Naive B cell (primary cell): ENCODE results near the gene SYCP3. TPM values are rescaled to one million over a fixed set of nuclear protein-coding genes. Genes with fewer than 3 reads are reported as not detected.

Source experiments
- ATAC-seq, 2 donors: fragments of 150-1000 bp; cut with Tn5 transposase; 2 replicates each; pipeline ENCODE4 v1.10.0; 2021; ENCODE audit warnings: low read depth in 2 of 2, mild to moderate bottlenecking in 2 of 2, moderate library complexity in 2 of 2
- DNase-seq: peaks from one replicate; pipeline ENCODE4 v3.0.0; 2022
- H3K27ac Mint-ChIP-seq, 6 donors: one replicate each; pipeline ENCODE4 v1.8.0; 2020 to 2022; ENCODE audit warnings: mild to moderate bottlenecking in 6 of 6, mixed read lengths in 6 of 6, moderate library complexity in 5 of 6, inconsistent platforms in 2 of 6
- H3K27me3 Mint-ChIP-seq, 3 donors: one replicate each; pipeline ENCODE4 v1.8.0; 2021 to 2022; ENCODE audit warnings: mixed read lengths in 3 of 3, mild to moderate bottlenecking in 1 of 3
- H3K36me3 Mint-ChIP-seq, 2 donors: one replicate each; pipeline ENCODE4 v1.8.0; 2020 to 2022; ENCODE audit warnings: mixed read lengths in 2 of 2, inconsistent platforms in 1 of 2, mild to moderate bottlenecking in 1 of 2
- H3K4me1 Mint-ChIP-seq, 3 donors: one replicate each; pipeline ENCODE4 v1.8.0; 2020 to 2022; ENCODE audit warnings: mixed read lengths in 3 of 3, inconsistent platforms in 1 of 3, mild to moderate bottlenecking in 1 of 3, moderate library complexity in 1 of 3
- H3K4me3 Mint-ChIP-seq, 8 donors: one replicate each; pipeline ENCODE4 v1.8.0; 2020 to 2022; ENCODE audit warnings: mild to moderate bottlenecking in 8 of 8, mixed read lengths in 8 of 8, moderate library complexity in 8 of 8, inconsistent platforms in 2 of 8
- H3K9me3 Mint-ChIP-seq, 7 donors: one replicate each; pipeline ENCODE4 v1.8.0; 2020 to 2022; ENCODE audit warnings: mixed read lengths in 7 of 7, mild to moderate bottlenecking in 5 of 7, inconsistent platforms in 2 of 7, moderate library complexity in 1 of 7
- polyA plus RNA-seq, 6 donors: library from polyadenylated mRNA; unstranded; fragments of 300-500 nt; fragmentation: Illumina TruSeq; gene quantifications; one replicate each; pipeline ENCODE4 v1.2.3, GENCODE V29; 2021; ENCODE audit warnings: low read depth in 6 of 6

The SYCP3 gene
- polyA plus RNA-seq, 6 donors from 2014 or later = 0.74 to 1.6 (median 0.78) TPM

- peak; percentile 9 for DNase-seq
- Mint-ChIP-seq H3K9me3 (no peaks in the 10 kb centered on the region), H3K4me3 (peak overlapping the region; percentile 90 to 99 (median 96)), H3K27ac (peak overlapping the region; percentile 89 to 97 (median 96)), H3K36me3 (peaks cover 0 to 8% of the 10 kb centered on the region in 2 donors), H3K27me3 (no peaks in the 10 kb centered on the region), H3K4me1 (peaks cover 57 to 77% (median 71%) of the 10 kb centered on the region in 3 donors)
- no peak for ATAC-seq
Observed at GRCh38 chr12:101698800-101699347, 40.4 kb downstream of the SYCP3 start.

- Mint-ChIP-seq H3K9me3 (no peaks in the 10 kb centered on the region), H3K4me1 (peaks cover 52 to 70% (median 66%) of the 10 kb centered on the region in 3 donors), H3K27ac (peak overlapping the region; percentile 89 to 97 (median 96)), H3K36me3 (peaks cover 0 to 8% of the 10 kb centered on the region in 2 donors), H3K4me3 (peak overlapping the region; percentile 90 to 99 (median 96)), H3K27me3 (no peaks in the 10 kb centered on the region)
- ATAC-seq = peak; percentile 12 to 13
- peak; percentile 29 for DNase-seq
Observed at GRCh38 chr12:101697930-101698799, 41.1 kb downstream of the SYCP3 start.

GRCh38 chr12:101697197-101697929 is 41.9 kb downstream of the SYCP3 start, which contains the start of gene CHPT1:
Gene CHPT1, plus strand, starts transcription at chr12:101697640. Its CDS starts 222 bp downstream, at chr12:101697862.
- Mint-ChIP-seq H3K4me3 (peak within 1 kb of the TSS; percentile 95 to 99 (median 98)), H3K36me3 (peaks cover 0 to 8% of the 10 kb centered on the region in 2 donors), H3K9me3 (no peaks in the 10 kb centered on the region), H3K27ac (peak within 1 kb of the TSS; percentile 96 to 99 (median 98)), H3K27me3 (no peaks in the 10 kb centered on the region), H3K4me1 (peaks cover 44 to 62% (median 57%) of the 10 kb centered on the region in 3 donors)
- DNase-seq = peak; percentile 84
- peak; percentile 68 to 73 for ATAC-seq

- Mint-ChIP-seq H3K4me3 (peak overlapping the region; percentile 93 to 98 (median 98)), H3K27ac (peak overlapping the region; percentile 96 to 99 (median 98)), H3K9me3 (no peaks in the 10 kb centered on the region), H3K4me1 (peaks cover 40 to 53% (median 53%) of the 10 kb centered on the region in 3 donors), H3K27me3 (no peaks in the 10 kb centered on the region), H3K36me3 (peaks cover 0 to 8% of the 10 kb centered on the region in 2 donors)
- peak in 1 of 2 donors; percentile 38 for ATAC-seq
- DNase-seq = no peak
Observed at GRCh38 chr12:101696251-101697196, 42.7 kb downstream of the SYCP3 start.

GRCh38 chr12:101695706-101696105 is 43.6 kb downstream of the SYCP3 start:
- Mint-ChIP-seq H3K4me1 (peaks cover 38 to 51% (median 45%) of the 10 kb centered on the region in 3 donors), H3K9me3 (no peaks in the 10 kb centered on the region), H3K27ac (peak overlapping the region; percentile 96 to 99 (median 98)), H3K36me3 (peaks cover 0 to 8% of the 10 kb centered on the region in 2 donors), H3K27me3 (no peaks in the 10 kb centered on the region), H3K4me3 (peak overlapping the region in 5 of 8 donors; percentile 9 to 98 (median 97))
- no peak for DNase-seq
- no peak for ATAC-seq

- Mint-ChIP-seq H3K4me3 (peak overlapping the region in 1 of 8 donors; percentile 98), H3K27me3 (no peaks in the 10 kb centered on the region), H3K27ac (peak overlapping the region in 2 of 6 donors; percentile 96 to 99), H3K9me3 (no peaks in the 10 kb centered on the region), H3K36me3 (peaks cover 0 to 8% of the 10 kb centered on the region in 2 donors), H3K4me1 (peaks cover 32 to 44% (median 38%) of the 10 kb centered on the region in 3 donors)
- no peak for ATAC-seq
- DNase-seq = no peak
Observed at GRCh38 chr12:101694986-101695385, 44.3 kb downstream of the SYCP3 start.

GRCh38 chr12:101694297-101694848 is 44.9 kb downstream of the SYCP3 start:
- ATAC-seq (no peak), DNase-seq (no peak)
- H3K27me3 Mint-ChIP-seq = no peaks in the 10 kb centered on the region
- H3K36me3 Mint-ChIP-seq = peaks cover 0 to 8% of the 10 kb centered on the region in 2 donors
- peak overlapping the region in 2 of 8 donors; percentile 36 to 47 for H3K4me3 Mint-ChIP-seq
- peaks cover 28 to 38% (median 32%) of the 10 kb centered on the region in 3 donors for H3K4me1 Mint-ChIP-seq
- peak overlapping the region in 2 of 6 donors; percentile 33 to 96 for H3K27ac Mint-ChIP-seq
- H3K9me3 Mint-ChIP-seq = no peaks in the 10 kb centered on the region

GRCh38 chr12:101691503-101692096 is 47.7 kb downstream of the SYCP3 start:
- ATAC-seq (no peak), DNase-seq (no peak)
- Mint-ChIP-seq H3K4me3 (peak overlapping the region in 1 of 8 donors; percentile 53), H3K27ac (peak overlapping the region in 2 of 6 donors; percentile 7 to 84), H3K9me3 (no peaks in the 10 kb centered on the region), H3K4me1 (peaks cover 14 to 21% (median 16%) of the 10 kb centered on the region in 3 donors), H3K27me3 (no peaks in the 10 kb centered on the region), H3K36me3 (no peaks in the 10 kb centered on the region)

GRCh38 chr12:101690544-101691098 is 48.6 kb downstream of the SYCP3 start:
- no peak for DNase-seq
- H3K27me3 Mint-ChIP-seq = no peaks in the 10 kb centered on the region
- no peak overlapping the region for H3K4me3 Mint-ChIP-seq
- no peaks in the 10 kb centered on the region for H3K9me3 Mint-ChIP-seq
- H3K4me1 Mint-ChIP-seq = peaks cover 6 to 13% (median 12%) of the 10 kb centered on the region in 3 donors
- H3K27ac Mint-ChIP-seq = peak overlapping the region in 1 of 6 donors; percentile 27
- ATAC-seq = no peak
- H3K36me3 Mint-ChIP-seq = no peaks in the 10 kb centered on the region

GRCh38 chr12:101686176-101686575 is 53.1 kb downstream of the SYCP3 start:
- ATAC-seq = no peak
- no peak for DNase-seq
- H3K4me1 Mint-ChIP-seq = peaks cover 0 to 4% (median 2%) of the 10 kb centered on the region in 3 donors
- H3K27me3 Mint-ChIP-seq = no peaks in the 10 kb centered on the region
- H3K9me3 Mint-ChIP-seq = no peaks in the 10 kb centered on the region
- no peak overlapping the region for H3K4me3 Mint-ChIP-seq
- peak overlapping the region in 1 of 6 donors; percentile 37 for H3K27ac Mint-ChIP-seq
- H3K36me3 Mint-ChIP-seq = no peaks in the 10 kb centered on the region

GRCh38 chr12:101685092-101685491 is 54.2 kb downstream of the SYCP3 start:
- ATAC-seq (no peak), DNase-seq (no peak)
- H3K27me3 Mint-ChIP-seq = no peaks in the 10 kb centered on the region
- H3K4me1 Mint-ChIP-seq = peaks cover 0 to 4% (median 0%) of the 10 kb centered on the region in 3 donors
- H3K27ac Mint-ChIP-seq = no peak overlapping the region
- H3K36me3 Mint-ChIP-seq = no peaks in the 10 kb centered on the region
- H3K9me3 Mint-ChIP-seq = no peaks in the 10 kb centered on the region
- H3K4me3 Mint-ChIP-seq = no peak overlapping the region
